HCT116 (cell line): ENCODE results near the gene ABL1. TPM values are rescaled to one million over a fixed set of nuclear protein-coding genes. Genes with fewer than 3 reads are reported as not detected.

ENCODE experiments used
- ATAC-seq: fragments of 200-7000 bp; cut with Tn5 transposase; 2 replicates; pipeline ENCODE4 v1.9.1; 2020; ENCODE audit warnings: mild to moderate bottlenecking, moderate library complexity
- BruUV-seq: library from RNA; stranded (reverse); fragments of 400-500 nt; replicated peaks from 2 replicates; lab custom pipeline; 2021; lab: Mats Ljungman, UMichigan
- CTCF ChIA-PET: fragments of 300-600 bp; sonication (Branson Sonifier 250); formaldehyde crosslinking; loops from one replicate; lab custom pipeline; 2021; ENCODE audit warnings: antibody characterized with exemption; lab: Charles Lee
- POLR2A ChIA-PET: fragments of 300-600, 350-600 bp; sonication (Branson Sonifier 250); formaldehyde crosslinking; loops from one replicate; lab custom pipeline; 2021; ENCODE audit warnings: antibody characterized with exemption; lab: Charles Lee
- RAD21 ChIA-PET, 2 experiments: fragments of 300-600 bp; sonication (Branson Sonifier 250); formaldehyde crosslinking; loops; one replicate each; lab custom pipeline; 2023; ENCODE audit warnings: low total read pairs in 2 of 2; ENCODE audit not compliant: uncharacterized antibody in 2 of 2, unreplicated experiment in 2 of 2, low non-redundant PET in 1 of 2; lab: Charles Lee
- DNase-seq: peaks from one replicate; pipeline ENCODE4 v3.0.0-alpha.2; 2010; ENCODE audit warnings: low read depth, low spot score
- H2AFZ ChIP-seq: fragments of 200-600 bp; shearing (Covaris generic), sonication (generic); 2 replicates; pipeline ENCODE4 v1.6.1; 2017; ENCODE audit warnings: low read depth, mixed run types, mixed read lengths, antibody characterized with exemption, low read length; ENCODE audit not compliant: poor library complexity, severe bottlenecking
- H3K27ac ChIP-seq: 2 replicates; pipeline ENCODE4 v1.5.1; 2012; ENCODE audit warnings: low read depth, low read length
- H3K27me3 ChIP-seq: fragments of 200-600 bp; sonication (generic); 2 replicates; pipeline ENCODE4 v1.6.1; 2016; ENCODE audit warnings: mixed run types, low read length, mixed read lengths; ENCODE audit not compliant: insufficient read depth
- H3K36me3 ChIP-seq, 2 experiments: fragments of 200-500 bp in 1 of 2; fragments of 200-600 bp in 1 of 2; sonication (Bioruptor generic) in 1 of 2; sonication (generic) in 1 of 2; 2 replicates each; pipeline versions ENCODE4 v1.5.1 to v1.6.1; 2014 to 2016; ENCODE audit warnings: low read length in 2 of 2, inconsistent platforms in 1 of 2, mixed read lengths in 1 of 2, mixed run types in 1 of 2; ENCODE audit not compliant: insufficient read depth in 2 of 2, control insufficient read depth in 1 of 2
- H3K4me1 ChIP-seq, 2 experiments: fragments of 200-600 bp in 1 of 2; sonication (generic) in 1 of 2; 2 replicates each; pipeline versions ENCODE4 v1.5.1 to v1.6.1; 2012 to 2017; ENCODE audit warnings: low read length in 2 of 2, inconsistent platforms in 1 of 2, mild to moderate bottlenecking in 1 of 2, mixed read lengths in 1 of 2, mixed run types in 1 of 2, moderate library complexity in 1 of 2; ENCODE audit not compliant: insufficient read depth in 2 of 2, control insufficient read depth in 1 of 2
- H3K4me2 ChIP-seq: fragments of 200-600 bp; sonication (generic); 2 replicates; pipeline ENCODE4 v1.6.1; 2017; ENCODE audit warnings: mixed run types, low read length, mixed read lengths
- H3K4me3 ChIP-seq, 2 experiments: fragments of 200-600 bp in 1 of 2; sonication (generic) in 1 of 2; replicated peaks in 1 of 2; 2 replicates each; pipeline ENCODE4 v1.5.1; 2011 to 2016; ENCODE audit warnings: low read length in 2 of 2, control low read depth in 1 of 2, low read depth in 1 of 2, mild to moderate bottlenecking in 1 of 2, mixed read lengths in 1 of 2, mixed run types in 1 of 2
- H3K79me2 ChIP-seq: fragments of 200-600 bp; sonication (generic); 2 replicates; pipeline ENCODE4 v1.6.1; 2017; ENCODE audit warnings: mild to moderate bottlenecking, mixed run types, low read length, moderate library complexity, mixed read lengths; ENCODE audit not compliant: insufficient read depth
- H3K9ac ChIP-seq: fragments of 200-600 bp; sonication (generic); 2 replicates; pipeline ENCODE4 v1.6.1; 2016; ENCODE audit warnings: low read length, mixed read lengths
- H3K9me2 ChIP-seq: fragments of 200-600 bp; sonication (generic), shearing (Covaris generic); 2 replicates; pipeline ENCODE4 v1.6.1; 2017; ENCODE audit warnings: mixed run types, mild to moderate bottlenecking, moderate library complexity; ENCODE audit not compliant: insufficient read depth
- H3K9me3 ChIP-seq, 2 experiments: fragments of 200-500 bp in 1 of 2; fragments of 200-600 bp in 1 of 2; sonication (Bioruptor generic) in 1 of 2; sonication (generic) in 1 of 2; 2 replicates each; pipeline ENCODE4 v1.6.1; 2014 to 2017; ENCODE audit warnings: low read length in 2 of 2, mixed read lengths in 2 of 2, inconsistent platforms in 1 of 2, low read depth in 1 of 2, mild to moderate bottlenecking in 1 of 2, mixed run types in 1 of 2, moderate library complexity in 1 of 2; ENCODE audit not compliant: control insufficient read depth in 1 of 2, insufficient read depth in 1 of 2
- H4K20me1 ChIP-seq: fragments of 200-600 bp; sonication (generic), shearing (Covaris generic); 2 replicates; pipeline ENCODE4 v1.6.1; 2017; ENCODE audit warnings: mixed run types, mild to moderate bottlenecking, moderate library complexity; ENCODE audit not compliant: insufficient read depth
- ATF3 ChIP-seq: IDR thresholded peaks from 2 replicates; pipeline ENCODE4 v1.6.1; 2012
- CEBPB ChIP-seq: IDR thresholded peaks from 2 replicates; pipeline ENCODE4 v1.6.1; 2012; ENCODE audit warnings: low read depth
- EZH2 ChIP-seq: fragments of 200-600 bp; sonication (generic); IDR thresholded peaks from 2 replicates; pipeline ENCODE4 v1.6.1; 2017; ENCODE audit warnings: antibody characterized with exemption, mixed run types
- EZH2phosphoT487 ChIP-seq: fragments of 200-600 bp; IDR thresholded peaks from 2 replicates; pipeline ENCODE4 v1.6.1; 2018; ENCODE audit warnings: antibody characterized with exemption, borderline replicate concordance
- FOSL1 ChIP-seq: IDR thresholded peaks from 2 replicates; pipeline ENCODE4 v1.6.1; 2012; ENCODE audit warnings: low read depth
- JUND ChIP-seq: IDR thresholded peaks from 2 replicates; pipeline ENCODE4 v1.6.1; 2012
- POLR2A ChIP-seq: IDR thresholded peaks from 2 replicates; pipeline ENCODE4 v1.7.0; 2011; ENCODE audit warnings: borderline replicate concordance; ENCODE audit not compliant: insufficient read depth, insufficient read length; ENCODE audit errors: extremely low read depth
- RAD21 ChIP-seq: IDR thresholded peaks from 2 replicates; pipeline ENCODE4 v1.6.1; 2012; ENCODE audit warnings: low read depth, mild to moderate bottlenecking
- SIN3A ChIP-seq: IDR thresholded peaks from 2 replicates; pipeline ENCODE4 v1.6.1; 2012; ENCODE audit warnings: low read depth
- TCF7L2 ChIP-seq: IDR thresholded peaks from 2 replicates; pipeline ENCODE4 v1.7.0; 2011; ENCODE audit warnings: borderline replicate concordance, inconsistent platforms; ENCODE audit not compliant: insufficient read depth, insufficient read length; ENCODE audit errors: extremely low read depth
- intact Hi-C: fragments of 100-400 bp; cut with micrococcal nuclease; formaldehyde crosslinking; loops from 2 replicates; pipeline ENCODE4 v1.10.0; 2022
- total RNA-seq: library from RNA; stranded (reverse); gene quantifications from one replicate; pipeline ENCODE4 v1.2.1, GENCODE V29; 2021; ENCODE audit not compliant: unreplicated experiment
- TF ChIP-seq, protein P1 (sequence below), 3 experiments: fragments of 200-600 bp in 1 of 3; sonication (generic) in 1 of 3; IDR thresholded peaks in 2 of 3; conservative IDR thresholded peaks in 1 of 3; 2 replicates each; pipeline ENCODE4 v1.5.1; 2012 to 2017; ENCODE audit warnings: low read depth in 2 of 3, low read length in 2 of 3, antibody characterized with exemption in 1 of 3, borderline replicate concordance in 1 of 3, control low read depth in 1 of 3, mild to moderate bottlenecking in 1 of 3, mixed read lengths in 1 of 3, mixed run types in 1 of 3, moderate library complexity in 1 of 3; ENCODE audit not compliant: insufficient read depth in 1 of 3

ABL1 gene
- total RNA-seq, 1 experiment from 2014 or later, result 54.7 TPM

- no TSS peak for BruUV-seq
- intact Hi-C loops, result no loop called here
Measured at GRCh38 chr9:130829762-130830161, 5.3 kb upstream of the ABL1 start.

More at GRCh38 chr9:130829762-130830161, 5.3 kb upstream of the ABL1 start:
- Histone ChIP-seq H3K4me2 (no peak overlapping the region), H3K4me1 (peaks cover 25 to 28% of the 10 kb centered on the region in 2 experiments), H3K36me3 (no peaks in the 10 kb centered on the region), H2AFZ (no peak overlapping the region), H3K9ac (no peak overlapping the region), H3K27ac (no peak overlapping the region), H3K79me2 (peaks cover 38% of the 10 kb centered on the region), H3K4me3 (no peak overlapping the region), H3K9me3 (peaks cover 0 to 5% of the 10 kb centered on the region in 2 experiments; a peak in 1 of 4 replicates), H4K20me1 (no peaks in the 10 kb centered on the region), H3K27me3 (no peaks in the 10 kb centered on the region), H3K9me2 (no peaks in the 10 kb centered on the region)
- CTCF ChIA-PET, result no interaction called here
- POLR2A ChIA-PET, result interaction anchor here (0.6 kb wide), 1 partner anchor 123 kb away, joined by 3 read pairs; no protein-coding TSS in a partner anchor
- TF ChIP-seq JUND, result no peak
- no peak for TF ChIP-seq CEBPB
- TF ChIP-seq POLR2A, result no peak
- no peak for TF ChIP-seq FOSL1
- no peak for TF ChIP-seq EZH2
- TF ChIP-seq SIN3A, result no peak
- TF ChIP-seq ATF3, result no peak
- TF ChIP-seq, protein P1, sequence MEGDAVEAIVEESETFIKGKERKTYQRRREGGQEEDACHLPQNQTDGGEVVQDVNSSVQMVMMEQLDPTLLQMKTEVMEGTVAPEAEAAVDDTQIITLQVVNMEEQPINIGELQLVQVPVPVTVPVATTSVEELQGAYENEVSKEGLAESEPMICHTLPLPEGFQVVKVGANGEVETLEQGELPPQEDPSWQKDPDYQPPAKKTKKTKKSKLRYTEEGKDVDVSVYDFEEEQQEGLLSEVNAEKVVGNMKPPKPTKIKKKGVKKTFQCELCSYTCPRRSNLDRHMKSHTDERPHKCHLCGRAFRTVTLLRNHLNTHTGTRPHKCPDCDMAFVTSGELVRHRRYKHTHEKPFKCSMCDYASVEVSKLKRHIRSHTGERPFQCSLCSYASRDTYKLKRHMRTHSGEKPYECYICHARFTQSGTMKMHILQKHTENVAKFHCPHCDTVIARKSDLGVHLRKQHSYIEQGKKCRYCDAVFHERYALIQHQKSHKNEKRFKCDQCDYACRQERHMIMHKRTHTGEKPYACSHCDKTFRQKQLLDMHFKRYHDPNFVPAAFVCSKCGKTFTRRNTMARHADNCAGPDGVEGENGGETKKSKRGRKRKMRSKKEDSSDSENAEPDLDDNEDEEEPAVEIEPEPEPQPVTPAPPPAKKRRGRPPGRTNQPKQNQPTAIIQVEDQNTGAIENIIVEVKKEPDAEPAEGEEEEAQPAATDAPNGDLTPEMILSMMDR (IDR thresholded peaks at IDR 0.05 in 2 of 3, conservative IDR thresholded peaks at IDR 0.05 in 1 of 3; ENCODE audit: borderline replicate concordance in 1 of 3, insufficient read depth in 1 of 3, low read depth in 2 of 3, low read length in 2 of 3), result no peak
- no peak for TF ChIP-seq TCF7L2
- no peak for TF ChIP-seq RAD21
- no peak for TF ChIP-seq EZH2phosphoT487
- RAD21 ChIA-PET, result no interaction called here
- ATAC-seq (no peak), DNase-seq (no peak)
